Kidney (tissue), 14 donors: ENCODE results near the gene KIF12. TPM values are rescaled to one million over a fixed set of nuclear protein-coding genes. Genes with fewer than 3 reads are reported as not detected.

Experiments
- DNase-seq, 5 donors: peaks; one replicate each; pipeline ENCODE4 v3.0.0-alpha.2; 2013 to 2020
- FAIRE-seq: peaks from 2 replicates; lab custom pipeline; 2012; peaks lifted over from hg19 to GRCh38; lab: Jason Lieb, UNC
- H3K27ac ChIP-seq, 2 donors: one replicate each; pipeline ENCODE4 v1.7.0; 2013; ENCODE audit warnings: low read depth in 2 of 2, low read length in 2 of 2, inconsistent platforms in 1 of 2
- H3K27me3 ChIP-seq: one replicate; pipeline ENCODE4 v1.7.1; 2013; ENCODE audit warnings: low read length, inconsistent platforms; ENCODE audit not compliant: control insufficient read depth, insufficient read depth
- H3K36me3 ChIP-seq, 3 donors: one replicate each; pipeline versions ENCODE4 v1.7.0 to v1.7.1; 2013; ENCODE audit warnings: low read length in 3 of 3, control low read depth in 1 of 3, inconsistent platforms in 1 of 3; ENCODE audit not compliant: insufficient read depth in 3 of 3, control insufficient read depth in 2 of 3
- H3K4me1 ChIP-seq, 3 donors: one replicate each; pipeline versions ENCODE4 v1.7.0 to v1.7.1; 2013; ENCODE audit warnings: low read length in 3 of 3, inconsistent platforms in 1 of 3, low read depth in 1 of 3; ENCODE audit not compliant: control insufficient read depth in 2 of 3, insufficient read depth in 2 of 3
- H3K4me3 ChIP-seq, 3 donors: one replicate each; pipeline versions ENCODE4 v1.7.0 to v1.8.1; 2013; ENCODE audit warnings: low read length in 3 of 3, control low read depth in 1 of 3, inconsistent platforms in 1 of 3
- H3K9ac ChIP-seq, 3 donors: one replicate each; pipeline versions ENCODE4 v1.7.0 to v1.7.1; 2013; ENCODE audit warnings: low read length in 3 of 3, control low read depth in 1 of 3, inconsistent platforms in 1 of 3
- H3K9me3 ChIP-seq, 3 donors: one replicate each; pipeline versions ENCODE4 v1.7.0 to v1.7.1; 2013; ENCODE audit warnings: low read length in 3 of 3, control low read depth in 1 of 3, inconsistent platforms in 1 of 3; ENCODE audit not compliant: control insufficient read depth in 2 of 3, insufficient read depth in 1 of 3
- intact Hi-C: fragments of 100-400 bp; cut with DNase I; formaldehyde crosslinking; loops from one replicate; pipeline ENCODE4 v1.11.1; 2022
- polyA plus RNA-seq: library from polyadenylated mRNA; stranded (reverse); fragments of 350-450 nt; fragmentation: Illumina TruSeq; extraction: RNeasy Lipid Tissue Mini Kit (QIAGEN cat#74804); gene quantifications from one replicate; pipeline ENCODE4 v1.2.3, GENCODE V29; 2014; ENCODE audit warnings: low read depth, low replicate concordance; ENCODE audit not compliant: insufficient read depth
- total RNA-seq: library from RNA; stranded (reverse); fragmentation: NEBNext Ultra II Directional; extraction: Animal tissue kit (Norgen Biotek cat#: 25700); gene quantifications from one replicate; pipeline ENCODE4 v1.2.1, GENCODE V29; 2021
- TF ChIP-seq, protein P1 (sequence below): IDR thresholded peaks from 3 replicates; pipeline ENCODE4 v1.5.1; 2012; ENCODE audit warnings: mild to moderate bottlenecking, moderate library complexity, borderline replicate concordance; ENCODE audit not compliant: insufficient read depth; ENCODE audit errors: extremely low read depth
- donor health status: control.
- donor health status: control.
- donor health status: control.
- donor health status: control.
- donor health status: control.
- donor health status: DM: yes; HTN: yes; CAD: no.
- donor health status: Normal renal cell carcinoma (clear cell type).

The KIF12 gene
- total and polyA plus RNA-seq, 2 donors from 2014 or later = 155 to 202 TPM

DNA sequence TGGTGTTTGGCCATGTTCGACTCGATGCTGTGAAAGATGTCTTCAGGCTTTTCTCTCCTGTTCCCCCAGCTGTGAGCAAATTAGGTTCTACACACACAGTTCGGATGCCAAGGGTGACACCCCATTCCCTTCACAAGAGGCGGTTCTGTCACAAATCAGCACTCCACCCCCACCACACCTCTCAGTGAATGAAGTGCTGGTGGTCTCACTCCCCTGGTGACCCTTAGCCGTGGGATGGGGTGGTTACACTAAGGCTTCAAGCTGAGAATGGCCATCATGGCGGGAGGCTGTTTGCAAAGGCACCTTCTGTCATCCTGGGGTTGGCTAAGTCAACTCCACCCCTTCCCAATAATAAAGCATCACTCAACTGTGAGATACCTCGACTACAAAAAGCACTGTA, 47.4 kb downstream of the KIF12 start:
- DNase-seq (peak in 2 of 5 donors; percentile 2 to 9), FAIRE-seq (no peak)
- TF ChIP-seq, protein P1, sequence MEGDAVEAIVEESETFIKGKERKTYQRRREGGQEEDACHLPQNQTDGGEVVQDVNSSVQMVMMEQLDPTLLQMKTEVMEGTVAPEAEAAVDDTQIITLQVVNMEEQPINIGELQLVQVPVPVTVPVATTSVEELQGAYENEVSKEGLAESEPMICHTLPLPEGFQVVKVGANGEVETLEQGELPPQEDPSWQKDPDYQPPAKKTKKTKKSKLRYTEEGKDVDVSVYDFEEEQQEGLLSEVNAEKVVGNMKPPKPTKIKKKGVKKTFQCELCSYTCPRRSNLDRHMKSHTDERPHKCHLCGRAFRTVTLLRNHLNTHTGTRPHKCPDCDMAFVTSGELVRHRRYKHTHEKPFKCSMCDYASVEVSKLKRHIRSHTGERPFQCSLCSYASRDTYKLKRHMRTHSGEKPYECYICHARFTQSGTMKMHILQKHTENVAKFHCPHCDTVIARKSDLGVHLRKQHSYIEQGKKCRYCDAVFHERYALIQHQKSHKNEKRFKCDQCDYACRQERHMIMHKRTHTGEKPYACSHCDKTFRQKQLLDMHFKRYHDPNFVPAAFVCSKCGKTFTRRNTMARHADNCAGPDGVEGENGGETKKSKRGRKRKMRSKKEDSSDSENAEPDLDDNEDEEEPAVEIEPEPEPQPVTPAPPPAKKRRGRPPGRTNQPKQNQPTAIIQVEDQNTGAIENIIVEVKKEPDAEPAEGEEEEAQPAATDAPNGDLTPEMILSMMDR = no peak
- Histone ChIP-seq H3K27me3 (no peaks in the 10 kb centered on the region), H3K27ac (no peak overlapping the region), H3K36me3 (peaks cover 10 to 48% (median 38%) of the 10 kb centered on the region in 3 donors), H3K4me3 (no peak overlapping the region), H3K9ac (no peak overlapping the region), H3K9me3 (no peaks in the 10 kb centered on the region), H3K4me1 (no peaks in the 10 kb centered on the region)
- intact Hi-C loops = no loop called here

DNA sequence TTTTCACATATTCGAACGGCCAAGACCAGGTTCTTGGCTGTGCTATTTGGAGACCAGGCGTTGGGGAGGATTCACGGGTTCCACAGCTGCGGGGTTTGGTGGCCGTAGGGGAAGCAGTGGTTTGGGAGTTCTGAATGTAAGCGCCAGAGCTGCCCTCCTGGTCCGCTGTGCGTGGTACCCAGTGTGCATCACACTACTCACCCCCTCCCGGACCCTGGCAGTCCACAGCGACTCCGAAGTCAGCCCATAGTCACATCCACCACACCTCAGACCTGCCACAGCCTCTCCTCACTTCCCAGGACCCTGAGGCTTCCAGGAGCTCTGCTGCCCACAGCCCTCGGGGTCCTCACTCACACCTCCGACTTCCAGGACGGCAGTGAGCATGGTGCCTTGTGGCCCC, 47.8 kb downstream of the KIF12 start:
- Histone ChIP-seq H3K36me3 (peaks cover 10 to 52% (median 40%) of the 10 kb centered on the region in 3 donors), H3K9ac (no peak overlapping the region), H3K27ac (no peak overlapping the region), H3K9me3 (no peaks in the 10 kb centered on the region), H3K4me1 (no peaks in the 10 kb centered on the region), H3K27me3 (no peaks in the 10 kb centered on the region), H3K4me3 (no peak overlapping the region)
- TF ChIP-seq, protein P1 = no peak
- FAIRE-seq (no peak), DNase-seq (peak in 1 of 5 donors; percentile 18)
- intact Hi-C loops = no loop called here

DNA sequence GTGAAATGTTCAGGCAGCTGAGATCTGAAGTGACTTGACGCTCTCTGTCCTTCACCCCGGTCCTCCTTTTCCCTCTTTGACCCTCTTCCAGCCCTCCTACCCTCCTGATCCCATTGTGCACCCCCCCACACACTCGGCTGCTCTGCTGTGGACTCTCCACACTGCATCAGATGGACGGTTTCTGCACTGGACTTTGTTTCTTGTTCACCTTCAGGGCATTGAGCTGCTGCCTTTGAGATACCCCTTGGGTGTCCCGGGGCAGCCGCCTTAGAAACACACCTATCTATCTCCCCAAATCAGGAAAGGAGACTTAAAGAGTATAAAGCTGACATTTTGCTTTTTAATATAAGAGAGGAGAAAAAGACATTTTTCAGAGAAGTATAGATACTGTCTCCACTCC, 48.4 kb downstream of the KIF12 start:
- no peaks in the 10 kb centered on the region for H3K4me1 ChIP-seq
- H3K27ac ChIP-seq = no peak overlapping the region
- peaks cover 10 to 52% (median 42%) of the 10 kb centered on the region in 3 donors for H3K36me3 ChIP-seq
- intact Hi-C loops = no loop called here
- DNase-seq (peak in 1 of 5 donors; percentile 21), FAIRE-seq (no peak)
- TF ChIP-seq, protein P1 = no peak
- H3K27me3 ChIP-seq = no peaks in the 10 kb centered on the region
- no peak overlapping the region for H3K4me3 ChIP-seq
- no peak overlapping the region for H3K9ac ChIP-seq
- H3K9me3 ChIP-seq = no peaks in the 10 kb centered on the region

DNA sequence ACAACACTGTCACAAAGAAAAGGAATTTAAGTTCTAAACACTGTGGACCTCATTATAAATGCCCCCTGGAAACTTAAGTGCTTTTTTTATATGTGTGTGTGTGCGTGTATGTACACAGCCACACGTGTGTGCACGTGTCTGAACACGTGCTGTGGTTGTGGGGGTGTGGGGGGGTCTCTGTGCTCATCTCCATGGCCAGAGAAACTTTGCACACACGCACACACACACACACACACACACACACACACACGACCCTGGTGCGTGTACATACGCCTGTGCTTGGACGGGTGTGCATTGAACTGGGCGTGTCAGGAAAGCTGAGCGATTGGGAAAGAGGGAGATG, 48.9 kb downstream of the KIF12 start:
- peak in 1 of 5 donors; percentile 4 for DNase-seq
- FAIRE-seq = no peak
- intact Hi-C loops = no loop called here
- Histone ChIP-seq H3K9me3 (no peaks in the 10 kb centered on the region), H3K27ac (no peak overlapping the region), H3K27me3 (no peaks in the 10 kb centered on the region), H3K4me3 (no peak overlapping the region), H3K4me1 (no peaks in the 10 kb centered on the region), H3K9ac (no peak overlapping the region), H3K36me3 (peaks cover 10 to 52% (median 44%) of the 10 kb centered on the region in 3 donors)
- TF ChIP-seq, protein P1 = no peak
